Suprapubic skin (tissue), 4 donors: ENCODE data around the gene PTPRN2. TPM values are rescaled to one million over a fixed set of nuclear protein-coding genes. Genes with fewer than 3 reads are reported as not detected.

Experiments
- DNase-seq, 2 donors: peaks; one replicate each; pipeline ENCODE4 v3.0.0-alpha.2; 2019; ENCODE audit warnings: low spot score in 2 of 2
- H3K27ac ChIP-seq: fragments of 200-600 bp; sonication (generic); one replicate; pipeline ENCODE4 v1.5.1; 2019
- H3K27me3 ChIP-seq: fragments of 200-600 bp; sonication (generic); one replicate; pipeline ENCODE4 v1.5.1; 2019
- H3K36me3 ChIP-seq: fragments of 200-600 bp; sonication (generic); one replicate; pipeline ENCODE4 v1.5.1; 2019
- H3K4me1 ChIP-seq: fragments of 200-600 bp; sonication (generic); one replicate; pipeline ENCODE4 v1.5.1; 2019
- H3K4me3 ChIP-seq: fragments of 200-600 bp; sonication (generic); one replicate; pipeline ENCODE4 v1.5.1; 2019; ENCODE audit warnings: mild to moderate bottlenecking
- H3K9me3 ChIP-seq: fragments of 200-600 bp; sonication (generic); one replicate; pipeline ENCODE4 v1.5.1; 2019
- EP300 ChIP-seq: sonication (generic); formaldehyde crosslinking; IDR thresholded peaks from one replicate; pipeline ENCODE4 v1.6.1; 2017; ENCODE audit warnings: antibody characterized with exemption
- POLR2A ChIP-seq, 2 donors: fragments of 450-650 bp; IDR thresholded peaks; one replicate each; pipeline ENCODE4 v1.6.1; 2017; ENCODE audit warnings: antibody characterized with exemption in 2 of 2, mild to moderate bottlenecking in 2 of 2, moderate library complexity in 2 of 2
- POLR2AphosphoS5 ChIP-seq, 3 donors: sonication (generic); formaldehyde crosslinking; IDR thresholded peaks; one replicate each; pipeline ENCODE4 v1.6.1; 2017; ENCODE audit warnings: antibody characterized with exemption in 3 of 3
- WGBS: methylation state at CpG from one replicate; pipeline ENCODE4 v1.1.5; 2018; 5-methylcytosine and 5-hydroxymethylcytosine counted together
- total RNA-seq, 4 donors: library from RNA; depleted of rRNA; stranded (reverse); fragments of >200 nt; gene quantifications; one replicate each; pipeline ENCODE4 v1.1.0, GENCODE V29; 2016
- TF ChIP-seq, protein P1 (sequence below), 2 donors: fragments of 200-600 bp in 1 of 2; fragments of 450-650 bp in 1 of 2; sonication (generic) in 1 of 2; IDR thresholded peaks; one replicate each; pipeline ENCODE4 v1.5.1; 2016 to 2019; ENCODE audit warnings: antibody characterized with exemption in 2 of 2, mild to moderate bottlenecking in 1 of 2, moderate library complexity in 1 of 2

The PTPRN2 gene
- total RNA-seq, 4 donors from 2014 or later: 0.23 to 1.8 (median 1.3) TPM

DNA sequence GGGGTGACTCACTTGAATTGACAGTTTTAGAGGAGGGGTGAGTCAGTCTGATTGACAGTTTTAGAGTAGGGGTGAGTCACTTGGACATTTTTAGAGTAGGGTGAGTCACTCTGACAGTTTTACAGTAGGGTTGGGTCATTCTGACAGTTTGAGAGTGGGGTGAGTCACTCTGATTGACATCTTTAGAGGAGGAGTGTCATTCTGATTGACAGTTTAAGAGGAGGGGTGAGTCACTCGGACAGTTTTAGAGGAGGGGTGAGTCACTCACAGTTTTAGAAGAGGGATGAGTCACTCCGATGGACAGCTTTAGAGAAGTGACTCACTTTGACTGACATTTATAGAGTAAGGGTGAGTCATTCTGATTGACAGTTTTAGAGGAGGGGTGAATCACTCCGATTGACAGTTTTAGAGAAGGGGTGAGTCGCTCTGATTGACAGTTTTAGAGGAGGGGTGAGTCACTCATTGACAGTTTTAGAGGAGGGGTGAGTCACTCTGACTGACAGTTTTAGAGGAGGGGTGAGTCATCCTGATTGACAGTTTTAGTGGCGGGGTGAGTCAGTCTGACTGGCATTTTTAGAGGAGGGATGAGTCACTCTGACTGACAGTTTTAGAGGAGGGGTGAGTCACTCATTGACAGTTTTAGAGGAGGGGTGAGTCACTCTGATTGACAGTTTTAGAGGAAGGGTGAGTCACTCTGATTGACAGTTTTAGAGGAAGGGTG lies 655.0 kb downstream of the PTPRN2 start:
- Histone ChIP-seq H3K27me3 (peaks cover 11% of the 10 kb centered on the region), H3K4me3 (no peak overlapping the region), H3K27ac (no peak overlapping the region), H3K9me3 (peaks cover 13% of the 10 kb centered on the region), H3K4me1 (no peaks in the 10 kb centered on the region), H3K36me3 (no peaks in the 10 kb centered on the region)
- 76% methylated on average over 5 of the region's 5 CpGs for WGBS
- DNase-seq: no peak
- TF ChIP-seq POLR2AphosphoS5 (IDR thresholded peaks at IDR 0.05) (no peak), POLR2A (IDR thresholded peaks at IDR 0.05) (no peak), EP300 (no peak)
- TF ChIP-seq, protein P1, sequence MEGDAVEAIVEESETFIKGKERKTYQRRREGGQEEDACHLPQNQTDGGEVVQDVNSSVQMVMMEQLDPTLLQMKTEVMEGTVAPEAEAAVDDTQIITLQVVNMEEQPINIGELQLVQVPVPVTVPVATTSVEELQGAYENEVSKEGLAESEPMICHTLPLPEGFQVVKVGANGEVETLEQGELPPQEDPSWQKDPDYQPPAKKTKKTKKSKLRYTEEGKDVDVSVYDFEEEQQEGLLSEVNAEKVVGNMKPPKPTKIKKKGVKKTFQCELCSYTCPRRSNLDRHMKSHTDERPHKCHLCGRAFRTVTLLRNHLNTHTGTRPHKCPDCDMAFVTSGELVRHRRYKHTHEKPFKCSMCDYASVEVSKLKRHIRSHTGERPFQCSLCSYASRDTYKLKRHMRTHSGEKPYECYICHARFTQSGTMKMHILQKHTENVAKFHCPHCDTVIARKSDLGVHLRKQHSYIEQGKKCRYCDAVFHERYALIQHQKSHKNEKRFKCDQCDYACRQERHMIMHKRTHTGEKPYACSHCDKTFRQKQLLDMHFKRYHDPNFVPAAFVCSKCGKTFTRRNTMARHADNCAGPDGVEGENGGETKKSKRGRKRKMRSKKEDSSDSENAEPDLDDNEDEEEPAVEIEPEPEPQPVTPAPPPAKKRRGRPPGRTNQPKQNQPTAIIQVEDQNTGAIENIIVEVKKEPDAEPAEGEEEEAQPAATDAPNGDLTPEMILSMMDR (IDR thresholded peaks at IDR 0.05): no peak

DNA sequence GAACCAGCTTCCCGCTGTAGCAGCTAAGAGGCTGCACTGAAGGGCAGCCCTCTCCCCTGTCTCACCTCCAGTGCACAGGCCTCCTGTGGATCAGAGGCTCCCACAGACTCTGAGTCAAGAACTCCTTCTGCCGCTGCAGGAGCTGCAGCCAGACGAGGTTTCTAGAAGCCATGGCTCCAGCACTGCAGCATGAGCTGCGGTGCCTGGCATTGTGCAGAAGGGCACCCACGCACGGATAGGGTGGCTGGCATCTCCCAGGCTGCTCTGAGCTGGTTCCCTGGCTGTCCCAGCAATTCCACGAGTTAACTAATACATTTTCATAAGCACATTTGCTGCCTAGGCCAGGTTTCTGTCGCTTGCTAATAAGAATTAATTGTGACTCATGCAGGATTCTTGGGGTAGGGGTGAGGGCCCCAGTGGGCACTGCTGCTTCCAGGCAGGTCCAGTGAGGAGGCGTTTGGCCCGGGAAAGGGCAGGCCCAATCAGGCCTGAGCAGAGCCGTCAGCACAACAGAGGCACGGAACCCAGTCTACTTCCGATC lies 656.6 kb downstream of the PTPRN2 start:
- H3K4me3 ChIP-seq: no peak overlapping the region
- TF ChIP-seq, protein P1 (IDR thresholded peaks at IDR 0.05): no peak
- TF ChIP-seq POLR2A (IDR thresholded peaks at IDR 0.05) (no peak), EP300 (no peak), POLR2AphosphoS5 (IDR thresholded peaks at IDR 0.05) (no peak)
- no peak overlapping the region for H3K27ac ChIP-seq
- 72% methylated on average over 13 of the region's 13 CpGs for WGBS
- H3K27me3 ChIP-seq: peaks cover 11% of the 10 kb centered on the region
- H3K4me1 ChIP-seq: no peaks in the 10 kb centered on the region
- H3K36me3 ChIP-seq: no peaks in the 10 kb centered on the region
- H3K9me3 ChIP-seq: peaks cover 13% of the 10 kb centered on the region
- DNase-seq: no peak

DNA sequence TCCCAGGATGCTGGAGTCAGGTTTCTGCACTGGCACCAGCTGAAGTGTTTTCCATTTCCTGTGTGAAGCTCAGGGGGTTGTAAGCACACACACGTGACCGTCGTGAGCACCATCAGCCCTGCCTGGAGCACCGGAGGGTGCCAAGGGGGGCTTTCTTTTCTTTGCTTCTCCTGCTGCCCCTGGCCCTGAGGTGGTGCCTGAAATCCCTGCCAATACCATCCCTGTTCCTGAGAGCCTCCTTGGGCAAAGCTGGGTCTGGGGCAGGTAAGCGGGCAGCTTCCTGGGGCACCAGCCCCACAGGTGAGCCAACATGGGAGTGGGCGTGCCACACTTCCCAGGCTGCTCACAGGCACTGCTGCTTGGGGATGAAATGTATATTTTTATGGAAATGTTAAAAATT lies 657.2 kb downstream of the PTPRN2 start:
- H3K4me3 ChIP-seq: no peak overlapping the region
- H3K27ac ChIP-seq: no peak overlapping the region
- DNase-seq: no peak
- H3K36me3 ChIP-seq: no peaks in the 10 kb centered on the region
- TF ChIP-seq POLR2AphosphoS5 (IDR thresholded peaks at IDR 0.05) (no peak), POLR2A (IDR thresholded peaks at IDR 0.05) (no peak), EP300 (no peak)
- TF ChIP-seq, protein P1 (IDR thresholded peaks at IDR 0.05): no peak
- peaks cover 13% of the 10 kb centered on the region for H3K9me3 ChIP-seq
- H3K4me1 ChIP-seq: no peaks in the 10 kb centered on the region
- 65% methylated on average over 6 of the region's 6 CpGs for WGBS
- peaks cover 11% of the 10 kb centered on the region for H3K27me3 ChIP-seq

DNA sequence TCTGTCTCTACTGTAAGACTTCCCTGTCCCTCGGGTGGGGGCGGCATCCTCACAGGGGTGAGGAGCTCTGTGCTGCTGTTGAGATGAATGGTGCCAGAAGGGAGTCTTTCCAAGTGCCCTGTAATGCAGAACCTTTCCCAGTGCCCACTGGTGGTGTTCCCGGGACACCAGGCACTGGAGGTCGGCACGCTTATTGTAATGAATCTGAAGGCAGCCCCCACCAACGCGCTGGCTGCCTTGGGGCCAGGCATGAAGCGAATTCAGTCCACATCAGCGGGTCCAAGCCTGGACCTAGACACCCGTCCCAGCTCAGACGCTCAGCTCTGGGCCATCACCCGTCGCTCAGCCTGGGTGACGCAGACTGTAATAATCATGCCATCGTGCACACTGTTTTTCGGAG lies 658.0 kb downstream of the PTPRN2 start:
- no peak for TF ChIP-seq EP300
- TF ChIP-seq, protein P1 (IDR thresholded peaks at IDR 0.05): no peak
- no peak for TF ChIP-seq POLR2AphosphoS5 (IDR thresholded peaks at IDR 0.05)
- Histone ChIP-seq H3K4me3 (no peak overlapping the region), H3K36me3 (no peaks in the 10 kb centered on the region), H3K9me3 (peaks cover 13% of the 10 kb centered on the region), H3K4me1 (no peaks in the 10 kb centered on the region), H3K27me3 (peaks cover 11% of the 10 kb centered on the region), H3K27ac (no peak overlapping the region)
- no peak for DNase-seq
- WGBS: 84% methylated on average over 16 of the region's 16 CpGs

DNA sequence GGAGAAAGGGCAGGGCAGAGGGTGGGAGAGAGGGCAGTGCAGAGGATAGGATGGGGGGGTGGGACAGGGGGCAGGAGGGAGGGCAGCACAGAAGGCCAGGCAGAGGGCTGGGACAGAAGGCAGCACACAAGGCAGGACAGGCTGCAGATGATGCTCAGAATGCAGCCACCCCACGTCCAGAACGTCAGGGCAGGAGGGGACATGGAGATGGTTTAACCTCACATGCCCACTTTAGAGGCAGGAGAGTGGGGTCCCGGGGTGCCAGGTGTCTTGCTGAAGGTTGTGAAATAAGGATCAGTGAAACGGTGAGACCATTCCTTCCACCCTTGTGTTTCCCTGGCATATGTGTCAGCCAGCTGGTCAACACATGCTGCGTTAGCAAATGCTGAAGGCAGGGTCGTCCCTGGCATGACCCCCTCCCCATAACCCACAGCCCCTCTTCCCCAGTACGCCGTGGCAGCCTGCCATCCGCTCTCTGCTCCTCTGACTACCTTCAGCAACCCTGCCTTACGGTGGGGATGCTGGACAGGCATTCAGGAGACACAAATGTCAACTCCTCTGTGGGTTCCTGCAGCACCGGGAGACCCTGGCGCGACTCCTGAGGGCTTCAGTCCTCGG lies 658.7 kb downstream of the PTPRN2 start:
- TF ChIP-seq, protein P1 (IDR thresholded peaks at IDR 0.05): no peak
- TF ChIP-seq POLR2AphosphoS5 (IDR thresholded peaks at IDR 0.05): no peak
- TF ChIP-seq EP300: no peak
- no peak for TF ChIP-seq POLR2A (IDR thresholded peaks at IDR 0.05)
- no peaks in the 10 kb centered on the region for H3K4me1 ChIP-seq
- H3K36me3 ChIP-seq: no peaks in the 10 kb centered on the region
- peaks cover 11% of the 10 kb centered on the region for H3K27me3 ChIP-seq
- 41% methylated on average over 6 of the region's 14 CpGs for WGBS
- H3K4me3 ChIP-seq: no peak overlapping the region
- no peak overlapping the region for H3K27ac ChIP-seq
- peaks cover 9% of the 10 kb centered on the region for H3K9me3 ChIP-seq
- DNase-seq: no peak
